Body of pancreas (tissue), 4 donors: ENCODE measurements around the gene DYSF. TPM values are rescaled to one million over a fixed set of nuclear protein-coding genes. Genes with fewer than 3 reads are reported as not detected.

Source experiments
- ATAC-seq: fragments of 150-250 bp; one replicate; pipeline ENCODE4 v1.9.1; 2016
- DNase-seq, 4 donors: peaks; one replicate each; pipeline ENCODE4 v3.0.0-alpha.2; 2019
- H3K27ac ChIP-seq, 4 donors: fragments of 200-600 bp; sonication (generic); 1 replicate in 3 of 4; 2 replicates in 1 of 4; pipeline versions ENCODE4 v1.5.1 to v1.6.1; 2016 to 2019; ENCODE audit warnings: mild to moderate bottlenecking in 1 of 4, mixed read lengths in 1 of 4, moderate library complexity in 1 of 4
- H3K27me3 ChIP-seq, 2 donors: fragments of 200-600 bp; sonication (generic); one replicate each; pipeline ENCODE4 v1.6.0; 2016; ENCODE audit warnings: mild to moderate bottlenecking in 1 of 2
- H3K36me3 ChIP-seq, 2 donors: fragments of 200-600 bp; sonication (generic); replicated peaks in 1 of 2; 2 replicates each; pipeline ENCODE4 v1.5.1; 2016; ENCODE audit warnings: low read depth in 2 of 2; ENCODE audit not compliant: insufficient read depth in 1 of 2
- H3K4me1 ChIP-seq: fragments of 200-600 bp; sonication (generic); one replicate; pipeline ENCODE4 v1.6.0; 2016
- H3K4me3 ChIP-seq, 2 donors: fragments of 200-600 bp; sonication (generic); 1 replicate in 1 of 2; 2 replicates in 1 of 2; pipeline ENCODE4 v1.5.1; 2016 to 2019
- H3K9me3 ChIP-seq, 3 donors: fragments of 200-600 bp; sonication (generic); 1 replicate in 2 of 3; 2 replicates in 1 of 3; pipeline ENCODE4 v1.5.1; 2016
- CTCF ChIP-seq, 7 experiments: fragments of 450-650 bp in 4 of 7; fragments of 200-600 bp in 3 of 7; sonication (generic) in 3 of 7; IDR thresholded peaks; one replicate each; pipeline ENCODE4 v1.5.1; 2016 to 2019; ENCODE audit warnings: antibody characterized with exemption in 7 of 7
- POLR2A ChIP-seq, 3 donors: fragments of 450-650 bp; IDR thresholded peaks; one replicate each; pipeline ENCODE4 v1.6.1; 2016; ENCODE audit warnings: antibody characterized with exemption in 3 of 3, mild to moderate bottlenecking in 2 of 3
- WGBS, 2 donors: methylation state at CpG; one replicate each; pipeline ENCODE4 v1.1.5; 2017; 5-methylcytosine and 5-hydroxymethylcytosine counted together
- intact Hi-C: fragments of 100-400 bp; cut with DNase I; formaldehyde crosslinking; loops from one replicate; pipeline ENCODE4 v1.15.1; 2023
- total RNA-seq, 2 donors: library from RNA; depleted of rRNA; stranded (reverse); fragments of >200 nt; gene quantifications; one replicate each; pipeline ENCODE4 v1.1.0, GENCODE V29; 2016

Gene DYSF
- total RNA-seq, 2 donors from 2014 or later, result 3.1 to 10.9 TPM

- ATAC-seq, result no peak
- TF ChIP-seq CTCF (IDR thresholded peaks at IDR 0.05) (no peak), POLR2A (IDR thresholded peaks at IDR 0.05) (no peak)
- WGBS, 2 donors, result 83 to 90% methylated on average over 5 to 6 of the region's 6 CpGs
- no peak for DNase-seq
- no peaks in the 10 kb centered on the region for H3K4me1 ChIP-seq
- H3K27me3 ChIP-seq, result no peaks in the 10 kb centered on the region
- intact Hi-C loops, result no loop called here
- no peak overlapping the region for H3K4me3 ChIP-seq
- H3K9me3 ChIP-seq, result no peaks in the 10 kb centered on the region
- no peak overlapping the region for H3K27ac ChIP-seq
- H3K36me3 ChIP-seq, result no peaks in the 10 kb centered on the region
These were observed 246.1 kb downstream of the DYSF start for GRCh38 chr2:71699428-71699827.

GRCh38 chr2:71700041-71700657 lies 246.8 kb downstream of the DYSF start:
- DNase-seq (peak in 1 of 4 donors; percentile 3), ATAC-seq (no peak)
- H3K9me3 ChIP-seq, result no peaks in the 10 kb centered on the region
- no peak overlapping the region for H3K4me3 ChIP-seq
- WGBS, 2 donors, result 72 to 76% methylated on average over 4 to 11 of the region's 11 CpGs
- intact Hi-C loops, result no loop called here
- H3K27me3 ChIP-seq, result no peaks in the 10 kb centered on the region
- TF ChIP-seq CTCF (IDR thresholded peaks at IDR 0.05) (no peak), POLR2A (IDR thresholded peaks at IDR 0.05) (no peak)
- H3K27ac ChIP-seq, result no peak overlapping the region
- H3K36me3 ChIP-seq, result no peaks in the 10 kb centered on the region
- H3K4me1 ChIP-seq, result no peaks in the 10 kb centered on the region

- Histone ChIP-seq H3K27ac (no peak overlapping the region), H3K4me3 (no peak overlapping the region), H3K27me3 (no peaks in the 10 kb centered on the region), H3K9me3 (no peaks in the 10 kb centered on the region), H3K4me1 (no peaks in the 10 kb centered on the region), H3K36me3 (no peaks in the 10 kb centered on the region)
- intact Hi-C loops, result no loop called here
- no peak for TF ChIP-seq CTCF (IDR thresholded peaks at IDR 0.05)
- TF ChIP-seq POLR2A (IDR thresholded peaks at IDR 0.05), result no peak
- DNase-seq, result peak; percentile 17 to 39 (median 30)
- peak; percentile 55 for ATAC-seq
- 68 to 78% methylated on average over 8 to 18 of the region's 21 CpGs for WGBS, 2 donors
These were observed 247.5 kb downstream of the DYSF start for GRCh38 chr2:71700658-71701397.

- Histone ChIP-seq H3K36me3 (no peaks in the 10 kb centered on the region), H3K27me3 (no peaks in the 10 kb centered on the region), H3K4me1 (no peaks in the 10 kb centered on the region), H3K9me3 (no peaks in the 10 kb centered on the region), H3K27ac (no peak overlapping the region), H3K4me3 (no peak overlapping the region)
- WGBS, 2 donors, result 70 to 73% methylated on average over 11 to 15 of the region's 15 CpGs
- DNase-seq, result no peak
- intact Hi-C loops, result no loop called here
- TF ChIP-seq POLR2A (IDR thresholded peaks at IDR 0.05), result no peak
- TF ChIP-seq CTCF (IDR thresholded peaks at IDR 0.05), result no peak
- no peak for ATAC-seq
These were observed 249.0 kb downstream of the DYSF start for GRCh38 chr2:71702071-71702970.
